Raji (cell line): Measurements from ENCODE around the gene PRG2.

Source experiments
- POLR2A ChIP-seq: IDR thresholded peaks from 2 replicates; pipeline ENCODE4 v1.6.1; 2011; ENCODE audit warnings: low read depth, low read length, control low read depth; ENCODE audit not compliant: insufficient read depth

Gene PRG2

DNA sequence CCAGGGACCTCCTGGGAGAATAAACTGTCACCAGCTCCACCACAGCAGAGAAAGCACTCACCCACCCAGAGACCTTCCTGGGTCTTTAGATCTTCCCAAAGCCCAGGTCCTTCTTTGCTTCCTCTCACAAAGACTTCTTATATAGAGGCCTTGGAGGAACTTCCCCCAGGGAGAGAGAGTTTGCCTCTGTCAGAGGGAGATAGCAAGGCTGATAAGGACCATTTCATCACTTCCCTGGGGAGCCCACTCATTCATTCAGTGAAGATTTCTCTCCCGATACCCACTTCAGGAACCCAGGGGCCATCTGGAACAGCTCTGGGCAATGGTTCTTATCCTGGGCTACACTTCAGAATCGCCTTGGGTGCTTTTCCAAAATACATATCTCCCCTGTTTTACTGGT, at the start of gene PRG2:
Gene PRG2, minus strand, starts transcription at position 116 of the 400 bp plus-strand sequence. CDS start 706 bp downstream, outside the sequence.
- TF ChIP-seq POLR2A: no peak

DNA sequence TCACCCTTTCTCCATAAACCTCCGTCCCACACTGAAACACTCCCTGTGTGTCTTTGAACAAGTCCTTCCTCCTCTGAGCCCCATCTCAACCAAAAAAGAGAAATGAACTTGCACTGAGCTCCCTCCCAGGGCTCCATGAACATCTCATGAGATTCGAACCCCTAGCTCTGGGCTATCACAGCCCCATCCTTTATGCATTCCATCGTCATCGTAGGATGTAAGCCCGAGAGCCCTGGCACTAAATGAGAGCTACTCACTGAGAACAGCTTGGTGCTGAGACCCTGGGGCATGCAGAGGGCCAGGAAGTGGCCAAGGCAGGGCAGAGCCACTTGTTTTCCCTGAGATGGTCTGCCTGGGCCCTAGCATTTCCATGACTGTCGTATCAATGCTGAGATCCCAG, 49.3 kb upstream of the PRG2 start:
- TF ChIP-seq POLR2A: no peak

- TF ChIP-seq POLR2A: no peak
Observed at GRCh38 chr11:57438345-57439285, 48.2 kb upstream of the PRG2 start.

DNA sequence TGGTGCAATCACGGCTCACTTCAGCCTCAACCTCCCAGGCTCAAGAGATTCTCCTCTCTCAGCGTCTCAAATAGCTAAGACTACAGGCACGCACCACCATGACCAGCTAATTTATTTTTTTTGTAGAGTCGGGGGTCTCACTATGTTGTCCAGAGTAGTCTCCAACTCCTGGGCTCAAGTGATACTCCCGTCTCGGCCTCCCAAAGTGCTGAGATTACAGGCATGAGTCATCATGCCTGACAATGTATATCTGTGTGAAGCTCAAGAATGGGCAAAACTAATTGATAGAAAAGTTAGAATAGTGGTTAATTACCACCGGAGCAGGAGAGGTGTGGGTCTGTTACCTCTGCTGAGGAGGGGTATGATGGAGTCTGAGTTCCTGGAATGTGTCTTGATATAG, 45.6 kb upstream of the PRG2 start:
- no peak for TF ChIP-seq POLR2A

DNA sequence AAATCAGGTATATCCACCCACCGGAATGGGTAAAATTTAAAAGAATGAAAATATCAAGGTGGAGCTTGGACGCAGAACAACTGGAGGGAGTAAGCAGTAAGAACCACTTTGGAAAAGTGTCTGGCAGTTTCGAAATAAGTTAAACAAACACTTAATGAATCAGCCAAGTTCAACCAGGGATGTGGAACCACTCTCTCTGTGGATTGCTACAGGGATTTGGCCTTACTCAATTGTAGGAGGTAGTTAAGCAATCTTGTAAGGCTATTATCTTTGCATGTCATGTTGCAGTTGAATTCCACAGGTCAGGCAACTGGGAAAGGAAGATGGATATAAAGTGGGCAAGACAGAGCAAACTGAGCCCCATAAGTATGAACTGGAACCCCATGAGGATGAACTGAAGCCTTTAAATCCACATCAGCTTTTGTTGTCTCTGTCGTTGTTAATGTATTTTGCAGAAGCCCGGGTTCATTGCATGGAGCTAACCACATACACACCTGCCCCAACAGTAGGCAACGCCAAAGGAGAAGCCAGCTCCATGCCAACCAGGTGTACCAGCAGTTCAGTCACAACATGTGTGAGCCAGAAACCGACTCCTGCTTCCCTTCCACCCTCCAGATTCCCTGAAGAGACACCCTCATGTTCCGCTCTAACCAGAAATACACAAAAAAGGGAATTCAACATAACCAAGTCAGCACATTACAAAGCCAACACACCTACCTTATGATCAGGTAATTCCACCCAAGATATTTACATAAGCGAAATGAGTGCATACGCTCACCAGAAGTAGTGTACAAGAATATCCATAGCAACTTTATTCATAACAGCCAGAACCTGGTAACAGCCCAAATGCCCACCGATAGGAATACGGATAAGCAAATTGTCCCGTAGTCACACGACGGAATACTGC, 44.4 kb upstream of the PRG2 start:
- TF ChIP-seq POLR2A: no peak

DNA sequence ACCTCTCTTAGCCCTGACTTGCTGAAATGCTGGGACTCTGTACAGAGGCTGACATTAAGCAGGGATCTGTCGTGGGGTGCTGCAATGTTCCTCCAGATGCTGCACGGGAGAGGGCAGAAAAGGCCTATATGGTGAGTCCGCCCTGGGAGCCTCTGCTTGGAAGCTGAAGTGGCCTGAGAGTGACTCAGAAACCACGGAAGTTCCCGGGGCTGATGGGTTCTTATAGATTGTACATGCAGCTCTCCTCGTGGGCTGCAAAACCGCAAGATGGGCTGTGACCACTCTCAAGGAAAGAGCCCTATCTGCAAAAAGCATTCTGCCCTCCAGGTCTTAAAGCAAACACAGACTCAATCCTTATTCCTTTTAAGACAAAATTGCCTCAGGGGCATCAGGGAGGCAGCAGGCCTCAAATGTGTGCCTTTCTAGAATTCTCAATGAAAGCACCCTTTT, 42.3 kb upstream of the PRG2 start:
- TF ChIP-seq POLR2A: no peak

GRCh38 chr11:57432149-57432561, 41.7 kb upstream of the PRG2 start:
- no peak for TF ChIP-seq POLR2A

- no peak for TF ChIP-seq POLR2A
Observed at GRCh38 chr11:57430952-57431351, 40.5 kb upstream of the PRG2 start.

DNA sequence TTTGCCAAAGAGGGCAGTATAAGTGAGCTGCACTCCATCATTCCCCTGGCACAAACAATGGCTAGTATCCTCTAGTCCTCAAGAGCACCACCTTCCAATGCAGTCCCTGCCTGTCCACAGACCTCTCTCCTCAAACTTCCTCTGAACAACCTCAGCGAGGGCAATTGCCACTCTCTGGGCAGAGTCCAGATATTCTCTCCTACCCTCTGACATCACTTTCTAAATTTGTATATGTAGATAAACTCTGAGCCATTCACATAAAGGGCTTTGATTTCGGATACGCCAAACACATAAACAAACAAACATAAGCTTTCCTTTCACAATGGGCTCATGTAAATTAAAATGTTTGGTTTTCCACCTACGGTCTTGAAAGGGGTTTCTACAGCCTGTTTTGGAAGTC, 39.5 kb upstream of the PRG2 start:
- TF ChIP-seq POLR2A: no peak

DNA sequence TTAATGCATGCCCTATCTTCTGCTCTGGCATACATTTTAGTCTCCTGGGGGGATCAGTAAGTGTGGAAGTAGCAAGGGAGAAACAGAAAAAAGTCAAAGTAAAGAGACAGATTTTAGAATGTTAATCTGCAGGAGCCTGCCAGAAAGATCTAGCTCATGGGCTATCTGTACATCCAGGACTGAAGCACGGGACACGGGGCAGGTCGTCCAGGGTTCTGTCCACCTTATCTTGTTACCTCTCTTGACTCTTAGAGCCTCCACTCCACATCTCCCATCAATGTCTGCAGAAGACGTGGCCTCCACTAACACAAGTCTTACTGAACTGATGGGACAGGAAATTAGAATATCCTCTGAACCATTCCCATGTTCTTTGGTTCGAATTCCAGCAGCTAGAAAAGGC, 38.2 kb upstream of the PRG2 start:
- no peak for TF ChIP-seq POLR2A

- TF ChIP-seq POLR2A: no peak
Observed at GRCh38 chr11:57427727-57428082, 37.3 kb upstream of the PRG2 start.

DNA sequence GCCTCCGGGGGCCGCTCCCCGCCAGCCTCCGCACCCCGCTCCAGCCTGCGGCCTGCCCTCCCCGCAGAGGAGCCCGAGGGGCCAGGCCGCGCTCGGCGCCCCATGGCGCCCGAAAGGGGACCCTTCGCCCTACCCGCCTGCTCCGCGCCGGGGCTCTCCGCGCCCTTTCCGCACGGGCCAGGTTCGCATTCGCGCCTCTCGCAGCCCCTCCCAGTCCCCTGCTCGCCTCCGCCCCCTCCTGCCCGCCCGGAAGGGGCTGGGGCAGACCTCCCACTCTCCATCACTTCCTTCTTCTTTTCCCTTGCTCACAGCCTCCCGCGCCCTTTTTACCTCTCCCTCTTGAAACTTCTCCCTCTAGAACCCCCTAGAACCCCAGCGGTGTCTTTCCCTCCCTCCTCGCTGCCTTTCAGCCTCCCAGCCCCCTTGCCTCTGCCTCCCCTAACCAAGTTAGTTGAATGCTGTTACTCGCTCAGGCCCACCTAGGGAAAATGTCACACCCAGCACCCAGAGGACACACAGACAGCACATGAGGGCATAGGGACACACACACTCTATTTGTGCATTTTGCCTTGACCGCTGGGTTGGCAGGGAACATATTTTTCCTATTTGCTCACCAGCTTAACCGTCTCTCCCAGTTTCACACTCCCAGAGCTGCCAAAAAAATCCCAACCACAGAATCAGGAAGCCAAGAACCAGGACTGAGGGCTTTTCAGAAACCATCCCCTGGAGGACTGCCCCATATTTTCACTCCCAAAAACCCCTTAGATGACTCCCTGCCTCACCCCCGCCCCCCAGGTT, 36.7 kb upstream of the PRG2 start, which contains the start of gene SLC43A3:
Gene SLC43A3, minus strand, starts transcription at position 193 of the 798 bp plus-strand sequence. CDS start 949 bp downstream, outside the sequence.
- peak; percentile 82 for TF ChIP-seq POLR2A

GRCh38 chr11:57426439-57426928, 36.0 kb upstream of the PRG2 start:
- TF ChIP-seq POLR2A: no peak

- TF ChIP-seq POLR2A: no peak
Observed at GRCh38 chr11:57425565-57426438, 35.4 kb upstream of the PRG2 start.
